ENCODE measurements around the gene MLIP.

DNA sequence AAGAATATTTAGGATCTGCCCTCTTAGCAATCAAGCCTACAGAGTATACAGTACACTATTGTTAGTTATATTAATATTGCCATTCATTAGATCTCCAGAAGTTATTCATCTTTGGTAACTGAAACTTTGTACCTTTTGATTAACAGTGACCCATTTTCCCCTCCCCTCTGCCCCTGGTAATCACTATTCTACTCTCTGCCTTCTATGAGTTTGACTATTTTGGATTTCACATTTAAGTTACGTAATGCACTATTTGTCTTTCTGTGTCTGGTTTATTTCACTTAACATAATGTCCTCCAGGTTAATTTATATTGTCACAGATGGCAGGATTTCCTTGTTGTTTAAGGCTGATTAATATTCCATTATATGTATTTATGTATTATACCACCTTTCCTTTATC is 111.0 kb downstream of the MLIP start:
- TF ChIP-seq, protein P1, sequence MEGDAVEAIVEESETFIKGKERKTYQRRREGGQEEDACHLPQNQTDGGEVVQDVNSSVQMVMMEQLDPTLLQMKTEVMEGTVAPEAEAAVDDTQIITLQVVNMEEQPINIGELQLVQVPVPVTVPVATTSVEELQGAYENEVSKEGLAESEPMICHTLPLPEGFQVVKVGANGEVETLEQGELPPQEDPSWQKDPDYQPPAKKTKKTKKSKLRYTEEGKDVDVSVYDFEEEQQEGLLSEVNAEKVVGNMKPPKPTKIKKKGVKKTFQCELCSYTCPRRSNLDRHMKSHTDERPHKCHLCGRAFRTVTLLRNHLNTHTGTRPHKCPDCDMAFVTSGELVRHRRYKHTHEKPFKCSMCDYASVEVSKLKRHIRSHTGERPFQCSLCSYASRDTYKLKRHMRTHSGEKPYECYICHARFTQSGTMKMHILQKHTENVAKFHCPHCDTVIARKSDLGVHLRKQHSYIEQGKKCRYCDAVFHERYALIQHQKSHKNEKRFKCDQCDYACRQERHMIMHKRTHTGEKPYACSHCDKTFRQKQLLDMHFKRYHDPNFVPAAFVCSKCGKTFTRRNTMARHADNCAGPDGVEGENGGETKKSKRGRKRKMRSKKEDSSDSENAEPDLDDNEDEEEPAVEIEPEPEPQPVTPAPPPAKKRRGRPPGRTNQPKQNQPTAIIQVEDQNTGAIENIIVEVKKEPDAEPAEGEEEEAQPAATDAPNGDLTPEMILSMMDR (conservative IDR thresholded peaks at IDR 0.05): no peak
- no peak for TF ChIP-seq ZFX (IDR thresholded peaks at IDR 0.05)
